VCaP (cell line): ENCODE measurements around the gene ITIH2.

Experiments
- H3K27ac ChIP-seq: fragments of 450-650 bp; 2 replicates; pipeline ENCODE4 v1.5.1; 2017
- CTCF ChIP-seq: fragments of 450-650 bp; conservative IDR thresholded peaks from 2 replicates; pipeline ENCODE4 v1.5.1; 2017; ENCODE audit warnings: mild to moderate bottlenecking, moderate library complexity

The ITIH2 gene

GRCh38 chr10:7715515-7715914 is 12.4 kb downstream of the ITIH2 start:
- no peak overlapping the region for H3K27ac ChIP-seq
- no peak for TF ChIP-seq CTCF

GRCh38 chr10:7717767-7718166 is 14.7 kb downstream of the ITIH2 start:
- TF ChIP-seq CTCF: no peak

GRCh38 chr10:7718685-7719084 is 15.6 kb downstream of the ITIH2 start:
- no peak for TF ChIP-seq CTCF
- no peak overlapping the region for H3K27ac ChIP-seq

More at GRCh38 chr10:7717767-7718166, 14.7 kb downstream of the ITIH2 start:
- H3K27ac ChIP-seq: no peak overlapping the region

- no peak overlapping the region for H3K27ac ChIP-seq
- TF ChIP-seq CTCF: no peak
Measured at GRCh38 chr10:7720478-7720877, 17.4 kb downstream of the ITIH2 start.

- no peak for TF ChIP-seq CTCF
- no peak overlapping the region for H3K27ac ChIP-seq
Measured at GRCh38 chr10:7722927-7723529, 19.9 kb downstream of the ITIH2 start.

GRCh38 chr10:7734821-7735220 is 31.7 kb downstream of the ITIH2 start:
- no peak overlapping the region for H3K27ac ChIP-seq
- no peak for TF ChIP-seq CTCF

GRCh38 chr10:7738536-7739407 is 35.7 kb downstream of the ITIH2 start:
- TF ChIP-seq CTCF: no peak
- H3K27ac ChIP-seq: no peak overlapping the region
